Esophagus muscularis mucosa (tissue), 4 donors: ENCODE measurements around the gene RAB1A. TPM values are rescaled to one million over a fixed set of nuclear protein-coding genes. Genes with fewer than 3 reads are reported as not detected.
A peak's percentile ranks its signal among the peaks of the same experiment; 100 is the strongest.
"Not testable (repeated sequence)": the region's sequence is repeated elsewhere in the genome, so short reads cannot be mapped to it uniquely, and the experiment has no call there.

Experiments
- DNase-seq: peaks from one replicate; pipeline ENCODE4 v3.0.0-alpha.2; 2017; ENCODE audit errors: extremely low spot score
- H3K27ac ChIP-seq, 4 donors: fragments of 200-600 bp; sonication (generic); replicated peaks in 1 of 4; 1 replicate in 3 of 4; 2 replicates in 1 of 4; pipeline ENCODE4 v1.5.1; 2016 to 2019; ENCODE audit warnings: mild to moderate bottlenecking in 1 of 4
- H3K27me3 ChIP-seq, 4 donors: fragments of 200-600 bp; sonication (generic); one replicate each; pipeline versions ENCODE4 v1.5.1 to v1.6.0; 2016 to 2019
- H3K36me3 ChIP-seq, 4 donors: fragments of 200-600 bp; sonication (generic); one replicate each; pipeline ENCODE4 v1.5.1; 2016 to 2019
- H3K4me1 ChIP-seq, 4 donors: fragments of 200-600 bp; sonication (generic); one replicate each; pipeline ENCODE4 v1.5.1; 2016 to 2019
- H3K4me3 ChIP-seq, 4 donors: fragments of 200-600 bp; sonication (generic); 1 replicate in 2 of 4; 2 replicates in 2 of 4; pipeline ENCODE4 v1.5.1; 2016 to 2019; ENCODE audit warnings: mild to moderate bottlenecking in 4 of 4, moderate library complexity in 1 of 4
- H3K9me3 ChIP-seq, 4 donors: fragments of 200-600 bp; sonication (generic); 1 replicate in 3 of 4; 2 replicates in 1 of 4; pipeline ENCODE4 v1.5.1; 2016 to 2019
- EP300 ChIP-seq: sonication (generic); formaldehyde crosslinking; IDR thresholded peaks from one replicate; pipeline ENCODE4 v1.6.1; 2017; ENCODE audit warnings: antibody characterized with exemption
- POLR2A ChIP-seq: fragments of 450-650 bp; IDR thresholded peaks from one replicate; pipeline ENCODE4 v1.6.1; 2017; ENCODE audit warnings: antibody characterized with exemption, moderate library complexity, mild to moderate bottlenecking, low read depth
- POLR2AphosphoS5 ChIP-seq, 2 donors: sonication (generic); formaldehyde crosslinking; IDR thresholded peaks; one replicate each; pipeline ENCODE4 v1.6.1; 2017; ENCODE audit warnings: antibody characterized with exemption in 2 of 2
- WGBS: methylation state at CpG from one replicate; pipeline ENCODE4 v1.1.5; 2018; 5-methylcytosine and 5-hydroxymethylcytosine counted together
- intact Hi-C: fragments of 100-400 bp; cut with DNase I; formaldehyde crosslinking; loops from one replicate; pipeline ENCODE4 v1.15.1; 2023
- total RNA-seq, 4 donors: library from RNA; depleted of rRNA; stranded (reverse); fragments of >200 nt; gene quantifications; one replicate each; pipeline versions ENCODE4 v1.1.0 to v1.2.1, GENCODE V29; 2016
- TF ChIP-seq, protein P1 (sequence below), 3 experiments: fragments of 200-600 bp in 2 of 3; fragments of 450-650 bp in 1 of 3; sonication (generic) in 2 of 3; IDR thresholded peaks; one replicate each; pipeline ENCODE4 v1.5.1; 2017 to 2019; ENCODE audit warnings: antibody characterized with exemption in 3 of 3, mild to moderate bottlenecking in 2 of 3, moderate library complexity in 1 of 3

Gene RAB1A
- total RNA-seq, 4 donors from 2014 or later, result 72.1 to 91.4 (median 86.0) TPM

GRCh38 chr2:65172994-65173790 is 43.3 kb upstream of the RAB1A start:
- Histone ChIP-seq H3K36me3 (no peaks in the 10 kb centered on the region), H3K9me3 (no peaks in the 10 kb centered on the region), H3K4me1 (no peaks in the 10 kb centered on the region), H3K4me3 (no peak overlapping the region), H3K27ac (no peak overlapping the region), H3K27me3 (peaks cover 0 to 21% (median 0%) of the 10 kb centered on the region in 4 donors)
- DNase-seq, result no peak
- intact Hi-C loops, result no loop called here
- TF ChIP-seq POLR2A (no peak), POLR2AphosphoS5 (IDR thresholded peaks at IDR 0.05) (no peak), EP300 (no peak)
- TF ChIP-seq, protein P1, sequence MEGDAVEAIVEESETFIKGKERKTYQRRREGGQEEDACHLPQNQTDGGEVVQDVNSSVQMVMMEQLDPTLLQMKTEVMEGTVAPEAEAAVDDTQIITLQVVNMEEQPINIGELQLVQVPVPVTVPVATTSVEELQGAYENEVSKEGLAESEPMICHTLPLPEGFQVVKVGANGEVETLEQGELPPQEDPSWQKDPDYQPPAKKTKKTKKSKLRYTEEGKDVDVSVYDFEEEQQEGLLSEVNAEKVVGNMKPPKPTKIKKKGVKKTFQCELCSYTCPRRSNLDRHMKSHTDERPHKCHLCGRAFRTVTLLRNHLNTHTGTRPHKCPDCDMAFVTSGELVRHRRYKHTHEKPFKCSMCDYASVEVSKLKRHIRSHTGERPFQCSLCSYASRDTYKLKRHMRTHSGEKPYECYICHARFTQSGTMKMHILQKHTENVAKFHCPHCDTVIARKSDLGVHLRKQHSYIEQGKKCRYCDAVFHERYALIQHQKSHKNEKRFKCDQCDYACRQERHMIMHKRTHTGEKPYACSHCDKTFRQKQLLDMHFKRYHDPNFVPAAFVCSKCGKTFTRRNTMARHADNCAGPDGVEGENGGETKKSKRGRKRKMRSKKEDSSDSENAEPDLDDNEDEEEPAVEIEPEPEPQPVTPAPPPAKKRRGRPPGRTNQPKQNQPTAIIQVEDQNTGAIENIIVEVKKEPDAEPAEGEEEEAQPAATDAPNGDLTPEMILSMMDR (IDR thresholded peaks at IDR 0.05), result no peak
- WGBS, result 97% methylated on average over 12 of the region's 12 CpGs

GRCh38 chr2:65170611-65171477 is 40.9 kb upstream of the RAB1A start:
- H3K36me3 ChIP-seq, H3K9me3 ChIP-seq, H3K27ac ChIP-seq, H3K4me1 ChIP-seq, intact Hi-C loops, DNase-seq, H3K4me3 ChIP-seq, H3K27me3 ChIP-seq: not testable (repeated sequence)
- 94% methylated on average over 14 of the region's 14 CpGs for WGBS

GRCh38 chr2:65169760-65170136 is 39.8 kb upstream of the RAB1A start:
- intact Hi-C loops, result loop anchor here (10.0 kb wide), 1 partner anchor 255 kb away; no protein-coding TSS in a partner anchor
- no peaks in the 10 kb centered on the region for H3K27me3 ChIP-seq
- WGBS, result 94% methylated on average over 4 of the region's 4 CpGs
- H3K27ac ChIP-seq, result no peak overlapping the region
- peaks cover under 1 to 6% (median 2%) of the 10 kb centered on the region in 4 donors for H3K4me1 ChIP-seq
- H3K4me3 ChIP-seq, result no peak overlapping the region
- no peaks in the 10 kb centered on the region for H3K9me3 ChIP-seq
- H3K36me3 ChIP-seq, result no peaks in the 10 kb centered on the region
- DNase-seq, result no peak
- TF ChIP-seq POLR2AphosphoS5 (IDR thresholded peaks at IDR 0.05) (no peak), EP300 (no peak), POLR2A (no peak)
- TF ChIP-seq, protein P1 (IDR thresholded peaks at IDR 0.05), result no peak

DNA sequence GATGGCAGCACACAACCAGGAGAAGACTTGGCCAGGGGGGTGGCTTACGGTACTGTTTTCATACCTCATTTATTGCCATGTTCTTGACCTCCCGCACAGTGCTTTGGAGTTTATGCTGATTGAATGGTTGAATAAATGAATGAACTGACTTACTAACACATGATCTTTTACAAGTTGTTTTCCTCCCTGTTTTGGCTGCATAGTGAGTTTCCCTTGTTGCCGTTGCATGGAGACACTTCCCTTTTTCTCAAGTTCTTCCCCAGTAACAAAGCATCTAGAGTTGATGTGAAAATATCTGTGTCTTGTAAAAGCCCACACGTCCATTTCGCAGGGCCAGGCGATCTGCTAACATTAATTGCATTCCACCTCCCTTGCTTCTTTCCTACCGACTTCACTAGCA is 35.7 kb upstream of the RAB1A start:
- Histone ChIP-seq H3K4me1 (peaks cover 9 to 21% (median 16%) of the 10 kb centered on the region in 4 donors), H3K4me3 (no peak overlapping the region), H3K36me3 (no peaks in the 10 kb centered on the region), H3K27me3 (no peaks in the 10 kb centered on the region), H3K9me3 (no peaks in the 10 kb centered on the region), H3K27ac (peak overlapping the region in 3 of 4 donors; percentile 42 to 59 (median 56))
- TF ChIP-seq POLR2AphosphoS5 (IDR thresholded peaks at IDR 0.05), result no peak
- no peak for TF ChIP-seq POLR2A
- TF ChIP-seq EP300, result no peak
- TF ChIP-seq, protein P1 (IDR thresholded peaks at IDR 0.05), result no peak
- no peak for DNase-seq
- intact Hi-C loops, result loop anchor here (10.0 kb wide), 1 partner anchor 251 kb away; no protein-coding TSS in a partner anchor
- 77% methylated on average over 7 of the region's 7 CpGs for WGBS

- TF ChIP-seq POLR2A, result no peak
- no peak for TF ChIP-seq EP300
- TF ChIP-seq POLR2AphosphoS5 (IDR thresholded peaks at IDR 0.05), result no peak
- TF ChIP-seq, protein P1 (IDR thresholded peaks at IDR 0.05), result no peak
- intact Hi-C loops, result loop anchor here (10.0 kb wide), 1 partner anchor 250 kb away; no protein-coding TSS in a partner anchor
- Histone ChIP-seq H3K9me3 (no peaks in the 10 kb centered on the region), H3K27ac (peak overlapping the region; percentile 42 to 66 (median 58)), H3K4me1 (peaks cover 9 to 21% (median 16%) of the 10 kb centered on the region in 4 donors), H3K4me3 (no peak overlapping the region), H3K36me3 (no peaks in the 10 kb centered on the region), H3K27me3 (no peaks in the 10 kb centered on the region)
- WGBS, result 51% methylated on average over 2 of the region's 2 CpGs
- no peak for DNase-seq
Observed at GRCh38 chr2:65164426-65164891, 34.6 kb upstream of the RAB1A start.
